GM19193 (cell line): ENCODE measurements around the gene VN1R4.
"Not testable (repeated sequence)": the region's sequence is repeated elsewhere in the genome, so short reads cannot be mapped to it uniquely, and the experiment has no call there.

Experiments
- POLR2A ChIP-seq: IDR thresholded peaks from 4 replicates; pipeline ENCODE4 v1.6.1; 2011; ENCODE audit not compliant: insufficient read depth, insufficient read length; ENCODE audit errors: extremely low read depth

VN1R4 gene, protein sequence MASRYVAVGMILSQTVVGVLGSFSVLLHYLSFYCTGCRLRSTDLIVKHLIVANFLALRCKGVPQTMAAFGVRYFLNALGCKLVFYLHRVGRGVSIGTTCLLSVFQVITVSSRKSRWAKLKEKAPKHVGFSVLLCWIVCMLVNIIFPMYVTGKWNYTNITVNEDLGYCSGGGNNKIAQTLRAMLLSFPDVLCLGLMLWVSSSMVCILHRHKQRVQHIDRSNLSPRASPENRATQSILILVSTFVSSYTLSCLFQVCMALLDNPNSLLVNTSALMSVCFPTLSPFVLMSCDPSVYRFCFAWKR

DNA sequence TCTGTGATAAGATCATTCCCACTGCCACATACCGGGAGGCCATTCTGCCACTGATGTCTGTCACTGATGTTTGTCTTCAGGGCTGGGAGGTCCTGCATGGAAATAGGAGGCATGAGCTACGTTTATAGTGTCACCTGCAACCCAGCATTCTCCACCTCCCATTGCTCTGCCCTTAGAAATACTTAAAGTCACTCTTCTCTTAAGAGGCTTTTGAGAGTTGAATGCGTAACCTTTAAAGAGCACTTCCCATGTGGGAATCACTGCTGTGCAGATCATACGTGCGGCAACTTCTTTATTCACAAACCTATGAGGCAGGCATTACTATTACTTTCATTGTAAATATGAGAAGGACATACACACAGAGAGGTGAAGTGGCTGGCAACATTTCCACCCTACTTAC, at the start of gene VN1R4:
Gene VN1R4 (minus strand): TSS at position 101 of the 400 bp plus-strand sequence. CDS start 58 bp downstream, at position 43.
- TF ChIP-seq POLR2A = not testable (repeated sequence)

DNA sequence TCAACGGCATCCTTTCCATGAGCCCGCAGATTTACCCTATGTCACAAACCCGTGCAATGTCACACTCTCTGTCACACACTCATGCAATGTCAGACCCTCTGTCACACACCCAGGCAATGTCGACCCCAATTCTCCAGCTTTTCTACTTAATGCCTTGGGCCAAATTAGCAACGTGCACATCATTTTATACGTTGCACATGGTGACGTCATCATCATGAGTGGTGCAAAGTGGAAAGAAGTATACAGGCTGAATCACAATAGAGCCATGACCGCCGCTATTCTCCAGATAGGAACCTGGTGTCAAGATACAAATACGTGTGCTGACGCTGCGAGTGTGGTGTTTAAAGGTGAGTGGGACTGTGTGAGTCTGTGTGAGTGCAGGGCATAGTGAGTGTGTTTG, 44.4 kb upstream of the VN1R4 start:
- no peak for TF ChIP-seq POLR2A

DNA sequence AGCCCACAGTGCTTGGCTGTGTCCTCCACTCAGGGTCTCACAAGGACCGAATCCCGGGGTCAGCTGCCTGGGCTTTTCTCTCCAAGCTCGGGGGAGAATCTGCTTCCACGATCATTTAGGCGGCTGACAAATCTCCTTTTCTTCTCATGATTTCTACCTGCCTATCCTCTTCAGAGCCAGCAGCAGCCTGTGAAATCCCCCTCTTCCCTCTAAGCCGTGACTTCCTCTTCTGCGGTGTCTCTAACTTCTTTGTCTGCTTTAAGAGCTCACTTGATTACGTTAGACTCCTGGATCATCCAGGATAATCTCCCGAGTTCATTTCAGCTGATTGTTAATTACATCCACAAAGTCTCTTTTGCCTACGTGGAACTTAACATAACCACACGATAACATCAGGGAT, 43.5 kb upstream of the VN1R4 start:
- TF ChIP-seq POLR2A = no peak

DNA sequence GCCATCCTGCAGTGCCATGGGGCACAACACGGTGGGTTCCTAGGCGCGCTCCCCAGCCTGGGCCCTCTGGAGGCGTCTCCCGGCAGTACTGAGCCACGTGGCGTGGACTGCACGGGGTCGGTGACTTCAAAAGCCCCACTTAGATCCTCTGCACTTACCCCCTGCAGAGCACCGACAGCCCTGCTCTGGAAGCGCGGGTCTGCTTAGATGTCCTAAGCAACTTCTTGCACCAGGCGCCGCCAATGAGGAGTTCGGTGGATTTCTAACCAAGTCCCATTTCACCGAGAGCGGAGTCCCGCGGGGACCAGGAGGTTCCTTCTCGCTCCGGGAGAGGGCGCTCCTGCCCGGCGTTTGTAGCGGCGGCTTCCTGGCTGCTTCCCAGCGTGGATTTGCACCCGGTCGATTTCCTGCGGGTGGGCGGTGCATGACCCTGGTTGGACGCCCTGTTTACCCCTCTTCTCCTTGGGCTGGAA, 40.9 kb upstream of the VN1R4 start:
- TF ChIP-seq POLR2A = no peak

DNA sequence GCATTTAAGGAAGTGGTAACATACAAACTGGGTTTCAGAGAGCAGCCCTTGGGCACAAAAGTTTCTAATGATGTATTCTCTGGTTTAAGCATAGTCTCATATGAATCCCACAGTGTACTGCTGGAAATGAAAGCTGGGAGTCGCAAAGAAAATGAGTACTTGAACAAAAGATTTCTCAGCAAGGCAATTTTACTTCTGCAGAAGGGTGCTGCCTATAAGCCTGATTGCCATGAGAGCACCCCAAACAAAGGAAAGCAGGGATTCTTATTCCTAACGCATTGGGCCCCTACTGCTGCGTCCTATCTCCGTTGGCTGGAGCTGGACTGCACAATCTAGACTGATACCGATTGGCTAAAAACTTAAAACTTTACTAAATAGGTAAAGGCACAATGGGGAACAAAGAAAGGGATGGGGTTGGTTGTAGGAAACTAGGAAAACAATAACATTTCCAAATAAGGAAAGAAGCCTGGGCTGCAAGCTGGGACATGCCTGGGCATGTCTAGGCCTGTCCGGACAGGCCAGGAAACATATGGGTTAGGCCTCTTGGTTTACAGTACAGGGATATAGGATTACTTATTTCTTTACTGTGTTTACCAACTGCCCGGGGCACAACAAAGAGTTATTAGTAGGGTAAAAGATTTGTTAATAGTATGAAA, 27.4 kb upstream of the VN1R4 start:
- no peak for TF ChIP-seq POLR2A

DNA sequence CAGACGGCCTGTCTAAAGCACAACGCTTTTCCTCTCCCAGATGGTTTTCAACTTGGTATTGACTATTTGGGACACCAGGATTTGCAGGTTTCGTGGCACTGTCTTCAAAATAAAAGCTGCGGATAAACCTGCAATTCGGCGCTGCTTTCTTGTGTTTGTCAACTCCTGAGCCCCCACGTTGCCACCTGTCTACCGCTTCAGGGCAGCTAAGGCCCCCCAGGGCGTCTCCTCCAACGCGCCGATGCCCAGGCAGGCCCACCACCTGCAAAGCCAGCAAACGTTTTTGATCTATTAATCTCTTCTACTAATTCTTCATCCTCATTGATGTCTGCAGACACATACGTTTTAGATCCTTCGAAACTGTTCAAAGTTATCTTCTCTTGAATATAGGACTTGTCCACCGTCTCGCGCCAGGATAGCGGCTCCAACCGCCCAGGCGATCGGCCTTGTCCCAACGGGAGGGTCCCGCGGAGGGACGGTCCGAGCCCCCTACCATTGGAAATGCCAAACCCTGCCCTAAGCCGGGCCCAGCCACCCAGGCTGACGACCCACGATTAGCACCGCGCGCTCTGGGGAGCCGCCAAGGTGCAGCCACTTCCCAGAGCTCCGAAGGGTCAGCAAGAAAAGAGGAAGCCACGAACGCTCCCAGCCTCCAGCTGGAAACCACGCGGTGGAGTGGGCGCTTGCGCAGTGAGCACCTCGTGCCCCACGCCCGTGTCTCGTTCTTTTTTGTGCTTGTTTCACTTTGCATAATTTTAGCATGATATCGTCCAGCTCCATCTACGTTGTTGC, 23.4 kb upstream of the VN1R4 start:
- TF ChIP-seq POLR2A = no peak

DNA sequence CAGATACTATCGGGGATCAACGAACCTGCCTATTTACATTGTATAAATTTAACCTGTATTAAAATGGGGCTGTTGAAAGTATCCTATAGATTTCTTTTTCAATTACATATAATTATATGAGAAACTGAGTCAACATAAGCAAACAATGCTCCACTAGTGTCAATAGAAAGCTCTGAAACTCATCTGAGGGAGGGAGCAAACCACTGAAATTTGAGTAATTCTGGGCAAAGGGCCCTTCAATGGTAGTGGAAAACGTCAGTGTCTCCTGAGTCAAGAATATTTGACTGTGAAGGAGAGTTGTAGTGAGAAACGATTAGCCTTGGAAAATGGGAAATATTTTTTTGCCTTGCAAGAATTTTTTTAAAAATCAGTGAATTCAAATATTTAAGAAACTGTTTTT, 17.6 kb upstream of the VN1R4 start:
- no peak for TF ChIP-seq POLR2A

DNA sequence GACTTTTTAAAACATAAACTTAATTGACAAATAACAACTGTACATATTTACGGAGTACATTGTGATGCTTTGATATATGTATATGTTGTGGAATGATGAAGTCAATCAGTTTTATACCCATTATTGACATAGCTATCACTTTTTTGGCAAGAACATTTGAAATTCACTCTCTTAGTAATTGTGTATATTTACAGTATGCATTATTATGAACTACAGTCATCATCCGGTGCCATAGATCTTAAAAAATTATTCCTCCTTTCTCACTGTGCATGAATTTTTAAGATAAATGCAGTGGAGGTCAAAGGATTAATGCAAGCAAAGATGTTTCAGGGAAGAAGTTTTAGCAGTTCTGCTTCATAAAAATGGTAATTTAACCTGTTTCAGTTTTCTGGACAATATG, 8.0 kb upstream of the VN1R4 start:
- TF ChIP-seq POLR2A = no peak

DNA sequence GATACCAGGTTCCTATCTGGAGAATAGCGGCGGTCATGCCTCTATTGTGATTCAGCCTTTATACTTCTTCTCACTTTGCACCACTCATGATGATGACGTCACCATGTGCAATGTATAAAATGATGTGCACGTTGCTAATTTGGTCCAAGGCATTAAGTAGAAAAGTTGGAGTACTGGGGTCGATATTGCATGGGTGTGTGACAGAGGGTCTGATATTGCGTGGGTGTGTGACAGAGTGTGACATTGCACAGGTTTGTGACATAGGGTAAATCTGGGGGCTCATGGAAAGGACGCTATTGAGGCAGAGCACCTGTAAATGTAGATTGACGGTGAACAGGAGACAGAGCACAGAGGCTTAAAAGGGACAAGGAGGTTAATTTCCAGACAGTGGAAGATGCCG, 4.5 kb upstream of the VN1R4 start:
- TF ChIP-seq POLR2A = no peak

DNA sequence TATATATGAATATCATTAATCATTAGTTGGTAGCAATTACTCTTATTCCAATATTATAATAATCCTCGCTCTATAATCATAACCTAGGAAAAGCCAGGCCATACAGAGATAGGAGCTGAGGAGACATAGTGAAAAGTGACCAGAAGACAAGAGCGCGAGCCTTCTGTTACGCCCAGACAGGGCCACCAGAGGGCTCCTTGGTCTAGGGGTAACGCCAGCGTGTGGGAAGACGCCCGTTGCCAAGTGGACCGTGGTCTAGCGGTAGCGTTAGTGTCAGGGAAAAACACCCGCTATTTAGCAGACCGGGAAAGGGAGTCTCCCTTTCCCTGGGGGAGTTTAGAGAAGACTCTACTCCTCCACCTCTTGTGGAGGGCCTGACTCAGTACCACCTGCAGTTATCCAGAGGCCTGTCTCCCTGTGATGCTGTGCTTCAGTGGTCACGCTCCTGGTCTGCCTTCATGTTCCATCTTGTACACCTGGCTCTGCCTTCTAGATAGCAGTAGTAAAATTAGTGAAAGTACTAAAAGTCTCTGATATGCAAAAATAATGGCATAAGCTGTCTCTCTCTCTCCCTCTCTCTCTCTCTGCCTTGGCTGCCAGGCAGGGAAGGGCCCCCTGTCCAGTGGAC, 9.7 kb downstream of the VN1R4 start, which contains the start of gene VN1R2:
Gene VN1R2 (plus strand): TSS at position 578 of the 628 bp plus-strand sequence. CDS start 84 bp downstream, outside the sequence.
- not testable (repeated sequence) for TF ChIP-seq POLR2A

DNA sequence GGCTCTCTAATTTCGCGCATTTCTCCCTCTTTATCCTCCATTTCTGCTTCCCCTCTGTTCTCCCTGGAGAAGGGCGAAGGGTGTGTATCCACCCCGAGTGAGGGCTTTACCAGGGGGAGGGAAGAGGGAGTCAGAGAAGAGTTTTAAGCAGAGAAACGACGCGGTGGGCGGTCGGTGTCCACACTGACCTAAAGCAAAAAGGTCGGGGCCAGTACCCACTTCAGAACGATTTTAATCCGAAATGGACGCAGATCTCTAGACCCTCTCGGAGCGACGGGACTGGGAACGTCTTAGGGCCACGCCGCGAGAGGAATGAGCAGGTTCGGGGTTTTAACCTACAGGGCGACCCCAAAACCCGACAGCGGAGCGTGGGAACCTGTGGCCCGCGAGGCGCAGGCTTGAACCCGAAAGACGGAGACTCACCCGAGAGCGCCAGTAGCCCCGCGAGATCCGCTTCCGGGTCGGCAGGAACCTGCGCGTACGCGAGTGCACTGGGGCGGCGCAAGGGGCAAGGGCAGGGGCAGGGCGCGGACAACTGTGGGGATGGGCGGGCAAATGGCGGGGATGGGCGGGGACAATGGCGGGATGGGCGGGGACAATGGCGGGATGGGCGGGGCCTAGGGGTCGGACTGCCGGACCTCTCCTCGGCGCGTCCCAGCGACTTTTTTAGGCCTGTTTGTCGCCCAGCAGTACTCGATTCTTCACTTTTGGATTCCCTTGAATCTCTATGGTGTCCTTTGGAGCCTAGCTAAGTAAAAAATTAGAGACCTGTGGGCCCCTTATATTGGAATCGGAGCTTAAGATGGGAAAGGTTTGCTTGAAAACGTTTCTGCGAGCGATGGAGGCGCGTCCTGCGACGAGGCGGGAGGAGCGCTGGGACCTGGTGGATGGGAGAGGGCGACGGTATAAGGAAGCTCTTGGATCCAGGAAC, 12.8 kb downstream of the VN1R4 start, which contains the start of gene ZNF677:
Gene ZNF677 (minus strand): TSS at position 463 of the 931 bp plus-strand sequence. CDS start 3,323 bp downstream, outside the sequence.
- no peak for TF ChIP-seq POLR2A

DNA sequence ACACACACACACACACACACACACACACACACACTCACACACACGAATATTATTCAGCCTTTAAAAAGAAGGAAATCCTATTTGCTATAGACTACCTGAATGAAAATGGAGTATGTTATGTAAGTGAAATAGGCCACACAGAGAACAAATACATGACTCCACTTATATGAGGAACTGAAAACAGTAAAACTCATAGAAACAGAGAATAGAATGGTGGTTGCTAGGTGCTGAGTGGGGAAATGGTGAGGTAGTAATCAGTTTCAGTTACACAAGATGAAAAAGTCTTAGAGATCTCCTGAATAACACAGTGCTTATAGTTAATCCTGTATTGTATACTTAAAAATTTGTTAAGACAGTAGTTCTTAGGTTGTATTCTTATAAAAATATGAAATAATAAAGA, 21.0 kb downstream of the VN1R4 start:
- TF ChIP-seq POLR2A = no peak

DNA sequence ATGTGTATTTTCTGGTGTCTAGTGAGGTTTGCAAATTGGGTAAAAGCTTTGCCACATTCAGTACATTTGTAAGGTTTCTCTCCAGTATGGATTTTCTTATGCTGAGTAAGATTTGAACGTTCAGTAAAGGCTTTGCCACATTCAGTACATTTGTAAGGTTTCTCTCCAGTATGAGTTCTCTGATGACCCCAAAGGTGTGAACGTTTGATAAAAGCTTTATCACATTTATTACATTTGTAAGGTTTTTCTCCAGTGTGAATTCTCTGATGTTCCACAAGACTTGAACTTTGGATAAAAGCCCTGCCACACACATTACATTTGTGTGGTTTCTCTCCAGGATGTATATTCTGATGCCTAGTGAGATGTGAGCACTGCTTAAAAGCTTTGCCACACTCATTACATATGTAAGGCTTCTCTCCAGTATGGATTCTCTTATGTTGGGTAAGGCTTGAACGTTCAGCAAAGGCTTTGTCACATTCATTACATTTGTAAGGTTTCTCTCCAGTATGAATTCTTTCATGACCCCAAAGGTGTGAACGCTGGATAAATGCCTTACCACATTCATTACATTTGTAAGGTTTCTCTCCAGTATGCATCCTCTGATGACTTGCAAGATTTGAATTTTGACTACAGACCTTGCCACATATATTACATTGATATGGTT, 30.3 kb downstream of the VN1R4 start:
- no peak for TF ChIP-seq POLR2A
